Gastroesophageal sphincter (tissue), 4 donors: ENCODE results near the gene NGEF. TPM values are rescaled to one million over a fixed set of nuclear protein-coding genes. Genes with fewer than 3 reads are reported as not detected.

Experiments
- ATAC-seq: fragments of 150-250 bp; one replicate; pipeline ENCODE4 v1.9.1; 2016; ENCODE audit warnings: mild to moderate bottlenecking, moderate library complexity
- H3K27ac ChIP-seq, 4 donors: fragments of 200-600 bp; sonication (generic) in 3 of 4; 1 replicate in 3 of 4; 2 replicates in 1 of 4; pipeline ENCODE4 v1.5.1; 2016 to 2019
- H3K27me3 ChIP-seq: fragments of 200-600 bp; sonication (generic); one replicate; pipeline ENCODE4 v1.5.1; 2019
- H3K36me3 ChIP-seq, 2 donors: fragments of 200-600 bp; sonication (generic); one replicate each; pipeline ENCODE4 v1.5.1; 2019; ENCODE audit warnings: control low read depth in 1 of 2
- H3K4me1 ChIP-seq, 3 donors: fragments of 200-600 bp; sonication (generic); 1 replicate in 2 of 3; 2 replicates in 1 of 3; pipeline ENCODE4 v1.5.1; 2016 to 2019; ENCODE audit warnings: control low read depth in 2 of 3
- H3K4me3 ChIP-seq, 2 donors: fragments of 200-600 bp; sonication (generic); one replicate each; pipeline ENCODE4 v1.5.1; 2019; ENCODE audit warnings: mild to moderate bottlenecking in 1 of 2, moderate library complexity in 1 of 2
- H3K9me3 ChIP-seq, 3 donors: fragments of 200-600 bp; sonication (generic); one replicate each; pipeline ENCODE4 v1.5.1; 2017 to 2019; ENCODE audit warnings: control low read depth in 2 of 3
- CTCF ChIP-seq, 4 experiments: fragments of 200-600 bp in 2 of 4; fragments of 450-650 bp in 2 of 4; sonication (generic) in 1 of 4; IDR thresholded peaks; one replicate each; pipeline ENCODE4 v1.5.1; 2017 to 2019; ENCODE audit warnings: antibody characterized with exemption in 4 of 4, mild to moderate bottlenecking in 2 of 4, moderate library complexity in 2 of 4
- EP300 ChIP-seq: sonication (generic); formaldehyde crosslinking; IDR thresholded peaks from one replicate; pipeline ENCODE4 v1.6.1; 2017; ENCODE audit warnings: antibody characterized with exemption, mild to moderate bottlenecking
- POLR2A ChIP-seq, 2 donors: fragments of 450-650 bp; IDR thresholded peaks; one replicate each; pipeline ENCODE4 v1.6.1; 2017; ENCODE audit warnings: antibody characterized with exemption in 2 of 2, mild to moderate bottlenecking in 2 of 2, moderate library complexity in 1 of 2
- POLR2AphosphoS5 ChIP-seq: sonication (generic); formaldehyde crosslinking; IDR thresholded peaks from one replicate; pipeline ENCODE4 v1.6.1; 2017; ENCODE audit warnings: antibody characterized with exemption
- WGBS, 2 donors: methylation state at CpG; one replicate each; pipeline ENCODE4 v1.1.5; 2018; ENCODE audit warnings: low coverage in 1 of 2; 5-methylcytosine and 5-hydroxymethylcytosine counted together
- total RNA-seq, 4 donors: library from RNA; depleted of rRNA; stranded (reverse); fragments of >200 nt; gene quantifications; one replicate each; pipeline ENCODE4 v1.1.0, GENCODE V29; 2016

NGEF gene
- under 1 TPM in 3 of 4 donors, not detected in 1; 0.40 to 0.49 (median 0.46) TPM for total RNA-seq

- Histone ChIP-seq H3K27ac (no peak within 1 kb of the TSS), H3K9me3 (peaks cover 0 to 3% (median 0%) of the 10 kb centered on the region in 3 donors), H3K4me1 (no peaks in the 10 kb centered on the region), H3K27me3 (no peaks in the 10 kb centered on the region), H3K36me3 (no peaks in the 10 kb centered on the region), H3K4me3 (no peak within 1 kb of the TSS)
- WGBS, 2 donors: no CpG with 5 or more reads among the region's 12 CpGs
- TF ChIP-seq CTCF (IDR thresholded peaks at IDR 0.05): no peak
- TF ChIP-seq POLR2AphosphoS5: no peak
- TF ChIP-seq EP300: no peak
- no peak for TF ChIP-seq POLR2A (IDR thresholded peaks at IDR 0.05)
- ATAC-seq: no peak
Observed at GRCh38 chr2:233013027-233013461, at the start of gene NGEF. TSS of gene NGEF (minus strand) at chr2:233013256. CDS start at chr2:232974890, 38,366 bp downstream.

GRCh38 chr2:233062451-233062850, 49.4 kb upstream of the NGEF start:
- H3K36me3 ChIP-seq: no peaks in the 10 kb centered on the region
- H3K4me1 ChIP-seq: peaks cover 0 to 47% (median 3%) of the 10 kb centered on the region in 3 donors
- H3K9me3 ChIP-seq: no peaks in the 10 kb centered on the region
- H3K4me3 ChIP-seq: peak overlapping the region in 1 of 2 donors; percentile 50
- no peak for TF ChIP-seq POLR2A (IDR thresholded peaks at IDR 0.05)
- TF ChIP-seq CTCF (IDR thresholded peaks at IDR 0.05): no peak
- TF ChIP-seq POLR2AphosphoS5: no peak
- no peak for TF ChIP-seq EP300
- H3K27me3 ChIP-seq: no peaks in the 10 kb centered on the region
- peak overlapping the region in 3 of 4 donors; percentile 54 to 77 (median 76) for H3K27ac ChIP-seq
- WGBS, 2 donors: 20% methylated on average over 1 of the region's 4 CpGs; no CpG with 5 or more reads in 1 of the 2 donors
- no peak for ATAC-seq

- Histone ChIP-seq H3K4me1 (peaks cover 0 to 47% (median 3%) of the 10 kb centered on the region in 3 donors), H3K27ac (peak overlapping the region in 3 of 4 donors; percentile 54 to 77 (median 76)), H3K4me3 (peak overlapping the region in 1 of 2 donors; percentile 50), H3K27me3 (no peaks in the 10 kb centered on the region), H3K9me3 (no peaks in the 10 kb centered on the region), H3K36me3 (no peaks in the 10 kb centered on the region)
- 75% methylated on average over 4 of the region's 12 CpGs; no CpG with 5 or more reads in 1 of the 2 donors for WGBS, 2 donors
- peak; percentile 67 for ATAC-seq
- TF ChIP-seq EP300: no peak
- TF ChIP-seq CTCF (IDR thresholded peaks at IDR 0.05): peak in 1 of 4 experiments; percentile 4
Observed at GRCh38 chr2:233061591-233062450, 48.8 kb upstream of the NGEF start.

DNA sequence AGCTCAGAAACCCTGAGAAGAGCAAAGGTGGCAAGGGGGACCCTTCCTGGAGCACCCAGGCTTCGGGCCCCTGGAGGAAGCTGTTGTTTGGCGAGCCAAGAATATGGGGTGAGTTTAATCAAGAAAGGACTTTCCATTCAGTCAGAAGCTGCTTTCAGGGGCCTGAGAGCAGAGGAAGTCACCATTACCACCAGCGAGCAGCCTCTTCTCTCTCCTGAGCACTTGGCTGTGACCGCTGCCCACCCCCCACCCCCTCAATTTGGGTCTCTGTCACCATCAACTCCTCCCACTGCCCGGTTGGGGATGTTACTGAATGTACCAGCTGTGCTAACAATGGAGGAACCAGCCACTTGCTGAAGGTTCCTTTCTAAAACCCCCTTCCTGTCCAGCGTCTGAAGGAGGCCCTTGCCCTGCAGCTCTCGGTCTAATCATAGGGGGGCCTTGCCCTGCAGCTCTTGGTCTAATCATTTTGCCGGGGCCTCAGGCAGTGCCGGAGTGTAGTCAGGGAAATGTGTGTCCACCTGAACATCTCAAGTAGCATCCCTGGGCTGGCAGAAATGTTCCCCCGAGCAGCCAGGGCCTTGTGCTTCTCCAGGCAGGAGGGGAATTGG, 48.0 kb upstream of the NGEF start:
- H3K4me1 ChIP-seq: peaks cover 0 to 47% (median 3%) of the 10 kb centered on the region in 3 donors
- ATAC-seq: no peak
- peak overlapping the region in 3 of 4 donors; percentile 68 to 77 (median 76) for H3K27ac ChIP-seq
- 61% methylated on average over 7 of the region's 10 CpGs; no CpG with 5 or more reads in 1 of the 2 donors for WGBS, 2 donors
- TF ChIP-seq CTCF (IDR thresholded peaks at IDR 0.05): no peak
- TF ChIP-seq EP300: no peak
- TF ChIP-seq POLR2A (IDR thresholded peaks at IDR 0.05): no peak
- no peak for TF ChIP-seq POLR2AphosphoS5
- H3K4me3 ChIP-seq: peak overlapping the region; percentile 20 to 50
- no peaks in the 10 kb centered on the region for H3K27me3 ChIP-seq
- no peaks in the 10 kb centered on the region for H3K9me3 ChIP-seq
- no peaks in the 10 kb centered on the region for H3K36me3 ChIP-seq
